Measurements from ENCODE around the gene TAAR2. TPM values are rescaled to one million over a fixed set of nuclear protein-coding genes. Genes with fewer than 3 reads are reported as not detected.
"Not testable (repeated sequence)": the region's sequence is repeated elsewhere in the genome, so short reads cannot be mapped to it uniquely, and the experiment has no call there.

TAAR2 gene
- total and polyA plus RNA-seq, 2 donors (not counting 1 experiment from before 2014, with no cell fraction given), result not detected

DNA sequence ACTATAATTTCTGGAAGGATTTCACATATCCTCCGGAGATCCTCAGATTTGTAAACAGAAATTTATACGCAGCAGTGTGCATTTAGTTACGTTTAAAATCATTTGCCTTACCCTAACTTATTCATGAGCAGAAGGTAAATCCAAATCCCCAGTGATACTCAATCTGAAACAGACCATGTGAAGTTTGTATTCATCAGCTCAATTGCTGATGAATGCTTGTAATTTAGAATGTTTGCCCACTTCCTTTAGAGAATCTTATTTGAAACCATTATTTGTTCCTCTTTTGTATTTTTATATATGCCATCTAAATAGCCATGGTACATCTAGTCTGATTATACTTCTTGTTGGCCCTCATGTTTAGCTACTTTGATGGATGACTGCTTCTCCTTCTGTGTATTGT lies 19.5 kb upstream of the TAAR2 start:
- TF ChIP-seq, protein P1, sequence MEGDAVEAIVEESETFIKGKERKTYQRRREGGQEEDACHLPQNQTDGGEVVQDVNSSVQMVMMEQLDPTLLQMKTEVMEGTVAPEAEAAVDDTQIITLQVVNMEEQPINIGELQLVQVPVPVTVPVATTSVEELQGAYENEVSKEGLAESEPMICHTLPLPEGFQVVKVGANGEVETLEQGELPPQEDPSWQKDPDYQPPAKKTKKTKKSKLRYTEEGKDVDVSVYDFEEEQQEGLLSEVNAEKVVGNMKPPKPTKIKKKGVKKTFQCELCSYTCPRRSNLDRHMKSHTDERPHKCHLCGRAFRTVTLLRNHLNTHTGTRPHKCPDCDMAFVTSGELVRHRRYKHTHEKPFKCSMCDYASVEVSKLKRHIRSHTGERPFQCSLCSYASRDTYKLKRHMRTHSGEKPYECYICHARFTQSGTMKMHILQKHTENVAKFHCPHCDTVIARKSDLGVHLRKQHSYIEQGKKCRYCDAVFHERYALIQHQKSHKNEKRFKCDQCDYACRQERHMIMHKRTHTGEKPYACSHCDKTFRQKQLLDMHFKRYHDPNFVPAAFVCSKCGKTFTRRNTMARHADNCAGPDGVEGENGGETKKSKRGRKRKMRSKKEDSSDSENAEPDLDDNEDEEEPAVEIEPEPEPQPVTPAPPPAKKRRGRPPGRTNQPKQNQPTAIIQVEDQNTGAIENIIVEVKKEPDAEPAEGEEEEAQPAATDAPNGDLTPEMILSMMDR (IDR thresholded peaks at IDR 0.05), result no peak
- no peak for TF ChIP-seq EZH2 (IDR thresholded peaks at IDR 0.05; ENCODE audit: borderline replicate concordance, insufficient read depth, low read depth, low read length, poor library complexity, severe bottlenecking)
- Histone ChIP-seq H3K4me3 (ENCODE audit: control extremely low read depth in 1 of 5, extremely low read depth in 1 of 5, insufficient read depth in 1 of 5, low read depth in 2 of 5, low read length in 4 of 5) (no peak overlapping the region), H3K79me2 (ENCODE audit: control insufficient read depth, insufficient read depth, low read length) (no peaks in the 10 kb centered on the region), H3K36me3 (replicated peaks in 1 of 2; ENCODE audit: control extremely low read depth in 1 of 2, control insufficient read depth in 1 of 2, extremely low read depth in 1 of 2, insufficient read depth in 2 of 2, low read length in 1 of 2) (no peaks in the 10 kb centered on the region), H3K27me3 (replicated peaks in 1 of 4; ENCODE audit: control extremely low read depth in 1 of 4, control insufficient read depth in 3 of 4, insufficient read depth in 4 of 4, low read length in 3 of 4) (no peaks in the 10 kb centered on the region), H2AFZ (ENCODE audit: insufficient read depth, low read depth, low read length, poor library complexity, severe bottlenecking) (no peak overlapping the region), H3K4me1 (ENCODE audit: control insufficient read depth in 2 of 2, insufficient read depth in 2 of 2, low read length in 2 of 2) (no peaks in the 10 kb centered on the region), H3K4me2 (replicated peaks; ENCODE audit: low read depth, low read length, poor library complexity, severe bottlenecking) (peak overlapping the region; percentile 15), H4K20me1 (ENCODE audit: control insufficient read depth, insufficient read depth, low read length, poor library complexity, severe bottlenecking) (no peaks in the 10 kb centered on the region), H3K9ac (ENCODE audit: low read length) (no peak overlapping the region), H3K9me3 (ENCODE audit: control extremely low read depth in 1 of 3, control insufficient read depth in 2 of 3, insufficient read depth in 1 of 3, low read length in 2 of 3) (no peaks in the 10 kb centered on the region), H3K27ac (ENCODE audit: low read length in 2 of 2) (no peak overlapping the region)
- H3K4me3 Mint-ChIP-seq, result no peak overlapping the region
- no CpG with 5 or more reads among the region's 3 CpGs for WGBS (ENCODE audit: insufficient coverage)
- H3K27ac Mint-ChIP-seq, result no peak overlapping the region
- peaks cover 6% of the 10 kb centered on the region for H3K27me3 Mint-ChIP-seq
- ATAC-seq (ENCODE audit: low read depth) (no peak), DNase-seq (no peak)
- intact Hi-C loops (cut with micrococcal nuclease), result no loop called here
- peaks cover 2% of the 10 kb centered on the region for H3K9me3 Mint-ChIP-seq (ENCODE audit: insufficient read depth)
- H3K4me1 Mint-ChIP-seq, result peaks cover 10% of the 10 kb centered on the region
- POLR2A ChIA-PET, result no interaction called here
- CTCF ChIA-PET, result no interaction called here

DNA sequence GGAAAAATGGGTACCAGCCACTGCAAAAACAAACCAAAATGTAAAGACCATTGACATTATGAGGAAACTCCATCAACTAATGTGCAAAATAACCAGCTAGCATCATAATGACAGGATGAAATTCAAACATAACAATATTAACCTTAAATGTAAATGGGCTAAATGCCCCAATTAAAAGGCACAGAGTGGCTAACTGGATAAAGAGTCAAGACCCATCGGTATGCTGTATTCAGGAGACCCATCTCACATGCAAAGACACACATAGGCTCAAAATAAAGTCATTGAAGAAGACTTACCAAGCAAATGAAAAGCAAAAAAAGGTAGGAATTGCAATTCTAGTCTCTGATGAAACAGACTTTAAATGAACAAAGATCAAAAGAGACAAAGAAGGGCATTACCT lies 13.1 kb upstream of the TAAR2 start:
- H3K4me1 ChIP-seq (ENCODE audit: control insufficient read depth in 2 of 2, insufficient read depth in 2 of 2, low read length in 2 of 2); intact Hi-C loops (cut with micrococcal nuclease); H3K4me3 ChIP-seq (ENCODE audit: control extremely low read depth in 1 of 5, extremely low read depth in 1 of 5, insufficient read depth in 1 of 5, low read depth in 2 of 5, low read length in 4 of 5); DNase-seq; POLR2A ChIA-PET; H3K4me1 Mint-ChIP-seq; H3K36me3 ChIP-seq (replicated peaks in 1 of 2; ENCODE audit: control extremely low read depth in 1 of 2, control insufficient read depth in 1 of 2, extremely low read depth in 1 of 2, insufficient read depth in 2 of 2, low read length in 1 of 2); H3K9me3 Mint-ChIP-seq (ENCODE audit: insufficient read depth); ATAC-seq (ENCODE audit: low read depth); H3K27ac ChIP-seq (ENCODE audit: low read length in 2 of 2); CTCF ChIA-PET; H3K4me3 Mint-ChIP-seq; H3K9me3 ChIP-seq (ENCODE audit: control extremely low read depth in 1 of 3, control insufficient read depth in 2 of 3, insufficient read depth in 1 of 3, low read length in 2 of 3); H4K20me1 ChIP-seq (ENCODE audit: control insufficient read depth, insufficient read depth, low read length, poor library complexity, severe bottlenecking); H3K9ac ChIP-seq (ENCODE audit: low read length); H3K27ac Mint-ChIP-seq; H2AFZ ChIP-seq (ENCODE audit: insufficient read depth, low read depth, low read length, poor library complexity, severe bottlenecking); H3K79me2 ChIP-seq (ENCODE audit: control insufficient read depth, insufficient read depth, low read length); H3K4me2 ChIP-seq (replicated peaks; ENCODE audit: low read depth, low read length, poor library complexity, severe bottlenecking): not testable (repeated sequence)
- peaks cover 0 to 17% (median 8%) of the 10 kb centered on the region in 4 experiments for H3K27me3 ChIP-seq (replicated peaks in 1 of 4; ENCODE audit: control extremely low read depth in 1 of 4, control insufficient read depth in 3 of 4, insufficient read depth in 4 of 4, low read length in 3 of 4)
- no CpG with 5 or more reads among the region's 1 CpG for WGBS (ENCODE audit: insufficient coverage)
- peaks cover 37% of the 10 kb centered on the region for H3K27me3 Mint-ChIP-seq

DNA sequence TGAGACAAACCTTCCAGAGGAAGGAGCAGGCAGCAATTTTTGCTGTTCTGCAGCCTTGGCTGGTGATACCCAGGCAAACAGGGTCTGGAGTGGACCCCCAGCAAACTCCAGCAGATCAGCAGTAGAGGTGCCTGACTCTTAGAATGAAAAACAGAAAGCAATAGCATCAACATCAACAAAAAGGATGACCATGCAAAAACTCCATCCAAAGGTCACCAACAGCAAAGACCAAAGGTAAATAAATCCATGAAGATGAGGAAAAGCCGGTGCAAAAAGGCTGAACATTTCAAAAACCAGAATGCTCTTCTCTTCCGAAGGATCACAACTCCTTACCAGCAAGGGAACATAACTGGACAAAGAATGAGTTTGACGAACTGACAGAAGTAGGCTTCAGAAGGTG lies 11.8 kb upstream of the TAAR2 start:
- H3K4me3 ChIP-seq (ENCODE audit: control extremely low read depth in 1 of 5, extremely low read depth in 1 of 5, insufficient read depth in 1 of 5, low read depth in 2 of 5, low read length in 4 of 5); H3K36me3 ChIP-seq (replicated peaks in 1 of 2; ENCODE audit: control extremely low read depth in 1 of 2, control insufficient read depth in 1 of 2, extremely low read depth in 1 of 2, insufficient read depth in 2 of 2, low read length in 1 of 2); POLR2A ChIA-PET; H3K9me3 ChIP-seq (ENCODE audit: control extremely low read depth in 1 of 3, control insufficient read depth in 2 of 3, insufficient read depth in 1 of 3, low read length in 2 of 3); H3K4me1 Mint-ChIP-seq; H3K9ac ChIP-seq (ENCODE audit: low read length); ATAC-seq (ENCODE audit: low read depth); H3K9me3 Mint-ChIP-seq (ENCODE audit: insufficient read depth); DNase-seq; H3K4me2 ChIP-seq (replicated peaks; ENCODE audit: low read depth, low read length, poor library complexity, severe bottlenecking); H3K4me1 ChIP-seq (ENCODE audit: control insufficient read depth in 2 of 2, insufficient read depth in 2 of 2, low read length in 2 of 2); intact Hi-C loops (cut with micrococcal nuclease); H3K79me2 ChIP-seq (ENCODE audit: control insufficient read depth, insufficient read depth, low read length); H3K27ac ChIP-seq (ENCODE audit: low read length in 2 of 2); H3K4me3 Mint-ChIP-seq; H3K27ac Mint-ChIP-seq; CTCF ChIA-PET; H4K20me1 ChIP-seq (ENCODE audit: control insufficient read depth, insufficient read depth, low read length, poor library complexity, severe bottlenecking); H2AFZ ChIP-seq (ENCODE audit: insufficient read depth, low read depth, low read length, poor library complexity, severe bottlenecking): not testable (repeated sequence)
- H3K27me3 Mint-ChIP-seq, result peaks cover 39% of the 10 kb centered on the region
- WGBS (ENCODE audit: insufficient coverage), result no CpG with 5 or more reads among the region's 3 CpGs
- H3K27me3 ChIP-seq (replicated peaks in 1 of 4; ENCODE audit: control extremely low read depth in 1 of 4, control insufficient read depth in 3 of 4, insufficient read depth in 4 of 4, low read length in 3 of 4), result peaks cover 0 to 17% (median 10%) of the 10 kb centered on the region in 4 experiments

All from B cell (primary cell).